HCT116 (cell line): ENCODE results near the gene UQCRHL. TPM values are rescaled to one million over a fixed set of nuclear protein-coding genes. Genes with fewer than 3 reads are reported as not detected.
A peak's percentile ranks its signal among the peaks of the same experiment; 100 is the strongest.

Experiments used
- ATAC-seq: fragments of 200-7000 bp; cut with Tn5 transposase; 2 replicates; pipeline ENCODE4 v1.9.1; 2020; ENCODE audit warnings: mild to moderate bottlenecking, moderate library complexity
- BruUV-seq: library from RNA; stranded (reverse); fragments of 400-500 nt; replicated peaks from 2 replicates; lab custom pipeline; 2021; lab: Mats Ljungman, UMichigan
- CTCF ChIA-PET: fragments of 300-600 bp; sonication (Branson Sonifier 250); formaldehyde crosslinking; loops from one replicate; lab custom pipeline; 2021; ENCODE audit warnings: antibody characterized with exemption; lab: Charles Lee
- POLR2A ChIA-PET: fragments of 300-600, 350-600 bp; sonication (Branson Sonifier 250); formaldehyde crosslinking; loops from one replicate; lab custom pipeline; 2021; ENCODE audit warnings: antibody characterized with exemption; lab: Charles Lee
- RAD21 ChIA-PET, 2 experiments: fragments of 300-600 bp; sonication (Branson Sonifier 250); formaldehyde crosslinking; loops; one replicate each; lab custom pipeline; 2023; ENCODE audit warnings: low total read pairs in 2 of 2; ENCODE audit not compliant: uncharacterized antibody in 2 of 2, unreplicated experiment in 2 of 2, low non-redundant PET in 1 of 2; lab: Charles Lee
- DNase-seq: peaks from one replicate; pipeline ENCODE4 v3.0.0-alpha.2; 2010; ENCODE audit warnings: low read depth, low spot score
- H2AFZ ChIP-seq: fragments of 200-600 bp; shearing (Covaris generic), sonication (generic); 2 replicates; pipeline ENCODE4 v1.6.1; 2017; ENCODE audit warnings: low read depth, mixed run types, mixed read lengths, antibody characterized with exemption, low read length; ENCODE audit not compliant: poor library complexity, severe bottlenecking
- H3K27ac ChIP-seq: 2 replicates; pipeline ENCODE4 v1.5.1; 2012; ENCODE audit warnings: low read depth, low read length
- H3K27me3 ChIP-seq: fragments of 200-600 bp; sonication (generic); 2 replicates; pipeline ENCODE4 v1.6.1; 2016; ENCODE audit warnings: mixed run types, low read length, mixed read lengths; ENCODE audit not compliant: insufficient read depth
- H3K36me3 ChIP-seq, 2 experiments: fragments of 200-500 bp in 1 of 2; fragments of 200-600 bp in 1 of 2; sonication (Bioruptor generic) in 1 of 2; sonication (generic) in 1 of 2; 2 replicates each; pipeline versions ENCODE4 v1.5.1 to v1.6.1; 2014 to 2016; ENCODE audit warnings: low read length in 2 of 2, inconsistent platforms in 1 of 2, mixed read lengths in 1 of 2, mixed run types in 1 of 2; ENCODE audit not compliant: insufficient read depth in 2 of 2, control insufficient read depth in 1 of 2
- H3K4me1 ChIP-seq, 2 experiments: fragments of 200-600 bp in 1 of 2; sonication (generic) in 1 of 2; 2 replicates each; pipeline versions ENCODE4 v1.5.1 to v1.6.1; 2012 to 2017; ENCODE audit warnings: low read length in 2 of 2, inconsistent platforms in 1 of 2, mild to moderate bottlenecking in 1 of 2, mixed read lengths in 1 of 2, mixed run types in 1 of 2, moderate library complexity in 1 of 2; ENCODE audit not compliant: insufficient read depth in 2 of 2, control insufficient read depth in 1 of 2
- H3K4me2 ChIP-seq: fragments of 200-600 bp; sonication (generic); 2 replicates; pipeline ENCODE4 v1.6.1; 2017; ENCODE audit warnings: mixed run types, low read length, mixed read lengths
- H3K4me3 ChIP-seq, 2 experiments: fragments of 200-600 bp in 1 of 2; sonication (generic) in 1 of 2; replicated peaks in 1 of 2; 2 replicates each; pipeline ENCODE4 v1.5.1; 2011 to 2016; ENCODE audit warnings: low read length in 2 of 2, control low read depth in 1 of 2, low read depth in 1 of 2, mild to moderate bottlenecking in 1 of 2, mixed read lengths in 1 of 2, mixed run types in 1 of 2
- H3K79me2 ChIP-seq: fragments of 200-600 bp; sonication (generic); 2 replicates; pipeline ENCODE4 v1.6.1; 2017; ENCODE audit warnings: mild to moderate bottlenecking, mixed run types, low read length, moderate library complexity, mixed read lengths; ENCODE audit not compliant: insufficient read depth
- H3K9ac ChIP-seq: fragments of 200-600 bp; sonication (generic); 2 replicates; pipeline ENCODE4 v1.6.1; 2016; ENCODE audit warnings: low read length, mixed read lengths
- H3K9me2 ChIP-seq: fragments of 200-600 bp; sonication (generic), shearing (Covaris generic); 2 replicates; pipeline ENCODE4 v1.6.1; 2017; ENCODE audit warnings: mixed run types, mild to moderate bottlenecking, moderate library complexity; ENCODE audit not compliant: insufficient read depth
- H3K9me3 ChIP-seq, 2 experiments: fragments of 200-500 bp in 1 of 2; fragments of 200-600 bp in 1 of 2; sonication (Bioruptor generic) in 1 of 2; sonication (generic) in 1 of 2; 2 replicates each; pipeline ENCODE4 v1.6.1; 2014 to 2017; ENCODE audit warnings: low read length in 2 of 2, mixed read lengths in 2 of 2, inconsistent platforms in 1 of 2, low read depth in 1 of 2, mild to moderate bottlenecking in 1 of 2, mixed run types in 1 of 2, moderate library complexity in 1 of 2; ENCODE audit not compliant: control insufficient read depth in 1 of 2, insufficient read depth in 1 of 2
- H4K20me1 ChIP-seq: fragments of 200-600 bp; sonication (generic), shearing (Covaris generic); 2 replicates; pipeline ENCODE4 v1.6.1; 2017; ENCODE audit warnings: mixed run types, mild to moderate bottlenecking, moderate library complexity; ENCODE audit not compliant: insufficient read depth
- ATF3 ChIP-seq: IDR thresholded peaks from 2 replicates; pipeline ENCODE4 v1.6.1; 2012
- CEBPB ChIP-seq: IDR thresholded peaks from 2 replicates; pipeline ENCODE4 v1.6.1; 2012; ENCODE audit warnings: low read depth
- EGR1 ChIP-seq: IDR thresholded peaks from 2 replicates; pipeline ENCODE4 v1.6.1; 2012; ENCODE audit warnings: low read depth
- ELF1 ChIP-seq: IDR thresholded peaks from 2 replicates; pipeline ENCODE4 v1.6.1; 2012; ENCODE audit warnings: low read depth, borderline replicate concordance
- EZH2 ChIP-seq: fragments of 200-600 bp; sonication (generic); IDR thresholded peaks from 2 replicates; pipeline ENCODE4 v1.6.1; 2017; ENCODE audit warnings: antibody characterized with exemption, mixed run types
- EZH2phosphoT487 ChIP-seq: fragments of 200-600 bp; IDR thresholded peaks from 2 replicates; pipeline ENCODE4 v1.6.1; 2018; ENCODE audit warnings: antibody characterized with exemption, borderline replicate concordance
- SIN3A ChIP-seq: IDR thresholded peaks from 2 replicates; pipeline ENCODE4 v1.6.1; 2012; ENCODE audit warnings: low read depth
- SP1 ChIP-seq: IDR thresholded peaks from 2 replicates; pipeline ENCODE4 v1.6.1; 2012; ENCODE audit warnings: low read depth
- SRF ChIP-seq: IDR thresholded peaks from 2 replicates; pipeline ENCODE4 v1.6.1; 2012; ENCODE audit warnings: low read depth
- YY1 ChIP-seq: IDR thresholded peaks from 2 replicates; pipeline ENCODE4 v1.6.1; 2011; ENCODE audit warnings: low read length, low read depth, moderate library complexity, mild to moderate bottlenecking; ENCODE audit not compliant: insufficient replicate concordance; ENCODE audit errors: extremely low read depth
- ZFX ChIP-seq: fragments of 450-650 bp; IDR thresholded peaks from 2 replicates; pipeline ENCODE4 v1.6.1; 2017
- ZNF274 ChIP-seq: fragments of 200-500 bp; sonication (Bioruptor generic); IDR thresholded peaks from 2 replicates; pipeline ENCODE4 v1.6.1; 2014; ENCODE audit warnings: mild to moderate bottlenecking, low read depth, low read length, inconsistent platforms
- intact Hi-C: fragments of 100-400 bp; cut with micrococcal nuclease; formaldehyde crosslinking; loops from 2 replicates; pipeline ENCODE4 v1.10.0; 2022
- total RNA-seq: library from RNA; stranded (reverse); gene quantifications from one replicate; pipeline ENCODE4 v1.2.1, GENCODE V29; 2021; ENCODE audit not compliant: unreplicated experiment
- TF ChIP-seq, protein P1 (sequence below), 3 experiments: fragments of 200-600 bp in 1 of 3; sonication (generic) in 1 of 3; IDR thresholded peaks in 2 of 3; conservative IDR thresholded peaks in 1 of 3; 2 replicates each; pipeline ENCODE4 v1.5.1; 2012 to 2017; ENCODE audit warnings: low read depth in 2 of 3, low read length in 2 of 3, antibody characterized with exemption in 1 of 3, borderline replicate concordance in 1 of 3, control low read depth in 1 of 3, mild to moderate bottlenecking in 1 of 3, mixed read lengths in 1 of 3, mixed run types in 1 of 3, moderate library complexity in 1 of 3; ENCODE audit not compliant: insufficient read depth in 1 of 3

The UQCRHL gene
- total RNA-seq, 1 experiment from 2014 or later = 2.5 TPM

DNA sequence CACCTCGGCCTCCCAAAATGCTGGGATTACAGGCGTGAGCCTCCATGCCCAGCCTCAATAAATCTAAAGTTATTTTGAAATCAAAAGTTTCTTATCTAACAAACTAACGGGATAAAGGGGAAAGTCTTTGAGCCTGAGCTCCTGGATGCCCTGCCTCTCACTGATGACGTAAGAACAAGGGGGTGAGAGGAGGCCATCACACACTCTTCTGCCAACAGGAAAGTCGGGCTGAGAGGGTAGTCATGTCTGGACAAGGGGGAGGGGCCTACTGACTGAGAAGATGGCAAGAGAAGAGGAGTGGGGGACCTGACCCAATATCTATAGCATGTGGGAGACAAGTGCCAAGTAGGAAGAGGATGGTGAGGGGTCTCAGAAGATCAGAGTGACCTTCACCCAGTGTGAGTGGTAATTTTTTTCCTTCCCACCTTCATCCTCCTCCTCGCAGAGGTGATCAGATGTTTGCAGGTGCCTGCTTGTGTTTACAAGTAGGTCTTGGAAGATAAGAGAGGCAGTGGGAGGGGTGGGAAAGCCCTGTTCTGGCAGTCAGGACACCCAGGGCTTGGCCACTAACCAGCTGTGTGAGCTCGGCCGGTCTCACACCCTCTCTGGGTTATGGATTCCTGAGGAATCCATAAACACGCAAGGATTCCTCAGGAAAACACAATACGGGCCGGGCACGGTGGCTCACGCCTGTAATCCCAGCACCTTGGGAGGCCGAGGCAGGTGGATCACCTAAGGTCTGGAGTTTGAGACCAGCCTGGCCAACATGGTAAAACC, 9.6 kb downstream of the UQCRHL start:
- Histone ChIP-seq H4K20me1 (no peaks in the 10 kb centered on the region), H3K9ac (peak overlapping the region; percentile 59; the same call in 1 of the 2 replicates), H3K4me1 (peaks cover 82 to 99% of the 10 kb centered on the region in 2 experiments), H3K36me3 (no peaks in the 10 kb centered on the region), H3K9me3 (no peaks in the 10 kb centered on the region), H3K4me3 (no peak overlapping the region), H3K79me2 (no peaks in the 10 kb centered on the region), H3K27me3 (no peaks in the 10 kb centered on the region), H2AFZ (no peak overlapping the region), H3K9me2 (no peaks in the 10 kb centered on the region), H3K4me2 (peak overlapping the region; percentile 80), H3K27ac (peak overlapping the region; percentile 84)
- RAD21 ChIA-PET = no interaction called here
- ATAC-seq (no peak), DNase-seq (no peak)
- intact Hi-C loops = loop anchor here (2.0 kb wide), 1 partner anchor 37 kb away; no protein-coding TSS in a partner anchor
- BruUV-seq = no TSS peak
- POLR2A ChIA-PET = interaction anchor here (0.7 to 1.0 kb wide), 2 partner anchors 22 to 356 kb away, joined by 3 to 4 read pairs; no protein-coding TSS in a partner anchor
- CTCF ChIA-PET = no interaction called here
- TF ChIP-seq SRF = no peak
- no peak for TF ChIP-seq EGR1
- no peak for TF ChIP-seq CEBPB
- TF ChIP-seq SP1 = no peak
- no peak for TF ChIP-seq EZH2
- TF ChIP-seq ZNF274 = no peak
- TF ChIP-seq ATF3 = no peak
- TF ChIP-seq ZFX = no peak
- no peak for TF ChIP-seq SIN3A
- no peak for TF ChIP-seq YY1
- no peak for TF ChIP-seq EZH2phosphoT487
- TF ChIP-seq, protein P1, sequence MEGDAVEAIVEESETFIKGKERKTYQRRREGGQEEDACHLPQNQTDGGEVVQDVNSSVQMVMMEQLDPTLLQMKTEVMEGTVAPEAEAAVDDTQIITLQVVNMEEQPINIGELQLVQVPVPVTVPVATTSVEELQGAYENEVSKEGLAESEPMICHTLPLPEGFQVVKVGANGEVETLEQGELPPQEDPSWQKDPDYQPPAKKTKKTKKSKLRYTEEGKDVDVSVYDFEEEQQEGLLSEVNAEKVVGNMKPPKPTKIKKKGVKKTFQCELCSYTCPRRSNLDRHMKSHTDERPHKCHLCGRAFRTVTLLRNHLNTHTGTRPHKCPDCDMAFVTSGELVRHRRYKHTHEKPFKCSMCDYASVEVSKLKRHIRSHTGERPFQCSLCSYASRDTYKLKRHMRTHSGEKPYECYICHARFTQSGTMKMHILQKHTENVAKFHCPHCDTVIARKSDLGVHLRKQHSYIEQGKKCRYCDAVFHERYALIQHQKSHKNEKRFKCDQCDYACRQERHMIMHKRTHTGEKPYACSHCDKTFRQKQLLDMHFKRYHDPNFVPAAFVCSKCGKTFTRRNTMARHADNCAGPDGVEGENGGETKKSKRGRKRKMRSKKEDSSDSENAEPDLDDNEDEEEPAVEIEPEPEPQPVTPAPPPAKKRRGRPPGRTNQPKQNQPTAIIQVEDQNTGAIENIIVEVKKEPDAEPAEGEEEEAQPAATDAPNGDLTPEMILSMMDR (IDR thresholded peaks at IDR 0.05 in 2 of 3, conservative IDR thresholded peaks at IDR 0.05 in 1 of 3; ENCODE audit: borderline replicate concordance in 1 of 3, insufficient read depth in 1 of 3, low read depth in 2 of 3, low read length in 2 of 3) = no peak
- no peak for TF ChIP-seq ELF1
